NCI-H526 treated with DMSO at 0.1 percent for 48 hours (cell line): Measurements from ENCODE around the gene MAML3.

Source experiments
- DNase-seq: peaks from one replicate; lab custom pipeline; 2025; lab: John Stamatoyannopoulos, UW

MAML3 gene

GRCh38 chr4:139684351-139684750, 469.6 kb downstream of the MAML3 start:
- no peak for DNase-seq

GRCh38 chr4:139682741-139683151, 471.2 kb downstream of the MAML3 start:
- DNase-seq: no peak

GRCh38 chr4:139682309-139682708, 471.7 kb downstream of the MAML3 start:
- DNase-seq: no peak

GRCh38 chr4:139676913-139677585, 476.9 kb downstream of the MAML3 start:
- no peak for DNase-seq

GRCh38 chr4:139676365-139676764, 477.6 kb downstream of the MAML3 start:
- no peak for DNase-seq

GRCh38 chr4:139675651-139676050, 478.3 kb downstream of the MAML3 start:
- no peak for DNase-seq

GRCh38 chr4:139674875-139675550, 479.0 kb downstream of the MAML3 start:
- no peak for DNase-seq

GRCh38 chr4:139672732-139673131, 481.3 kb downstream of the MAML3 start:
- no peak for DNase-seq

GRCh38 chr4:139672215-139672614, 481.8 kb downstream of the MAML3 start:
- no peak for DNase-seq

GRCh38 chr4:139670775-139671174, 483.2 kb downstream of the MAML3 start:
- DNase-seq: no peak

- DNase-seq: no peak
Observed at GRCh38 chr4:139669890-139670289, 484.1 kb downstream of the MAML3 start.

GRCh38 chr4:139669335-139669734, 484.6 kb downstream of the MAML3 start:
- no peak for DNase-seq

- DNase-seq: no peak
Observed at GRCh38 chr4:139668658-139669201, 485.3 kb downstream of the MAML3 start.

- DNase-seq: no peak
Observed at GRCh38 chr4:139668036-139668435, 485.9 kb downstream of the MAML3 start.
